Measurements from ENCODE around the gene ATCAY.
"Not testable (repeated sequence)": the region's sequence is repeated elsewhere in the genome, so short reads cannot be mapped to it uniquely, and the experiment has no call there.

The ATCAY gene

GRCh38 chr19:3857449-3858003 lies 23.0 kb upstream of the ATCAY start:
- no peak for DNase-seq

- DNase-seq = no peak
Observed at GRCh38 chr19:3860499-3860898, 20.0 kb upstream of the ATCAY start.

- DNase-seq = no peak
Observed at GRCh38 chr19:3862826-3863500, 17.5 kb upstream of the ATCAY start.

GRCh38 chr19:3863648-3864047 lies 16.8 kb upstream of the ATCAY start:
- DNase-seq = no peak

GRCh38 chr19:3866910-3867638 lies 13.4 kb upstream of the ATCAY start:
- no peak for DNase-seq

GRCh38 chr19:3867971-3868769 lies 12.3 kb upstream of the ATCAY start:
- no peak for DNase-seq

- no peak for DNase-seq
Observed at GRCh38 chr19:3868770-3869456, 11.6 kb upstream of the ATCAY start, which contains the start of gene ZFR2. TSS of gene ZFR2 (minus strand) at chr19:3869038. CDS start at chr19:3869017, 21 bp downstream.

- no peak for DNase-seq
Observed at GRCh38 chr19:3873151-3873550, 7.3 kb upstream of the ATCAY start.

- not testable (repeated sequence) for DNase-seq
Observed at GRCh38 chr19:3874695-3875094, 5.8 kb upstream of the ATCAY start.

GRCh38 chr19:3879656-3880055 lies 829 bp upstream of the ATCAY start:
- DNase-seq = no peak

- no peak for DNase-seq
Observed at GRCh38 chr19:3881272-3882040, 971 bp downstream of the ATCAY start.

- no peak for DNase-seq
Observed at GRCh38 chr19:3882041-3882384, 1.5 kb downstream of the ATCAY start.

GRCh38 chr19:3890591-3890990 lies 10.1 kb downstream of the ATCAY start:
- no peak for DNase-seq

GRCh38 chr19:3893509-3894179 lies 13.2 kb downstream of the ATCAY start:
- DNase-seq = no peak

- not testable (repeated sequence) for DNase-seq
Observed at GRCh38 chr19:3894959-3895358, 14.5 kb downstream of the ATCAY start.

GRCh38 chr19:3895788-3896187 lies 15.3 kb downstream of the ATCAY start:
- DNase-seq = no peak

GRCh38 chr19:3897936-3898335 lies 17.5 kb downstream of the ATCAY start:
- DNase-seq = no peak

GRCh38 chr19:3898426-3898825 lies 17.9 kb downstream of the ATCAY start:
- DNase-seq = no peak

GRCh38 chr19:3899531-3900294 lies 19.2 kb downstream of the ATCAY start:
- no peak for DNase-seq

- no peak for DNase-seq
Observed at GRCh38 chr19:3902317-3902973, 22.0 kb downstream of the ATCAY start.
